Transverse colon (tissue), 3 donors: Measurements from ENCODE around the gene TBC1D12.
"Not testable (repeated sequence)": the region's sequence is repeated elsewhere in the genome, so short reads cannot be mapped to it uniquely, and the experiment has no call there.

Experiments
- CTCF ChIP-seq, 5 experiments: fragments of 200-600 bp in 3 of 5; fragments of 450-650 bp in 2 of 5; sonication (generic) in 3 of 5; IDR thresholded peaks; 1 replicate in 2 of 5; 2 replicates in 3 of 5; pipeline ENCODE4 v1.5.1; 2016 to 2017; ENCODE audit warnings: antibody characterized with exemption in 5 of 5, inconsistent platforms in 3 of 5, mild to moderate bottlenecking in 2 of 5, moderate library complexity in 1 of 5
- POLR2A ChIP-seq: fragments of 450-650 bp; IDR thresholded peaks from one replicate; pipeline ENCODE4 v1.6.1; 2016; ENCODE audit warnings: antibody characterized with exemption, mild to moderate bottlenecking, moderate library complexity

DNA sequence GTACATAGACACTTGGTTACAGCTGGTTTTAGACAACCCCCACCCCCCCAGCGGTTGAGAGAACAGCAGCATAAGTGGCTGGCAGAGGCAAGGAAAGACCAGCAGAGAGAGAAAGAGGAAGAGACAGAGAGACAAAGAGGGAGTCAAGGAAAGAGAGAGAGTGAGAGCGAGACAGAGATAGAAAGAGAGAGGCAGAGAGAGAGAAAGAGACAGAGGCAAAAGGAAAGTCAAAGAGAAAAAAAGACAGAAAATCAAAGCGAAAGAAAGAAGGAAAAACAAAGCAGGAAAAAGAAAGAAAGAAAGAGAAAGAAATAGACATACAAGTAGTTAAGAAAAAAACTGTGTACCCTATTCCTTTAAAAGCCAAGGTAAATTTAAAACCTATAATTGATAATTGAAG is 16.6 kb upstream of the TBC1D12 start:
- TF ChIP-seq POLR2A; CTCF (IDR thresholded peaks at IDR 0.05): not testable (repeated sequence)
